Esophagus (tissue), 2 donors: ENCODE data around the gene MT4. TPM values are rescaled to one million over a fixed set of nuclear protein-coding genes. Genes with fewer than 3 reads are reported as not detected.

ENCODE experiments used
- H3K27ac ChIP-seq, 2 donors: one replicate each; pipeline ENCODE4 v1.5.1; 2013; ENCODE audit warnings: low read depth in 2 of 2, mild to moderate bottlenecking in 2 of 2, inconsistent platforms in 1 of 2, low read length in 1 of 2, moderate library complexity in 1 of 2
- H3K27me3 ChIP-seq, 2 donors: one replicate each; pipeline ENCODE4 v1.6.1; 2013; ENCODE audit warnings: low read length in 2 of 2, control low read depth in 1 of 2, mild to moderate bottlenecking in 1 of 2; ENCODE audit not compliant: insufficient read depth in 2 of 2, control insufficient read depth in 1 of 2
- H3K36me3 ChIP-seq, 2 donors: one replicate each; pipeline ENCODE4 v1.6.1; 2013; ENCODE audit warnings: low read length in 1 of 2; ENCODE audit not compliant: control insufficient read depth in 2 of 2, insufficient read depth in 2 of 2
- H3K4me1 ChIP-seq, 2 donors: one replicate each; pipeline ENCODE4 v1.6.1; 2013; ENCODE audit warnings: low read length in 1 of 2; ENCODE audit not compliant: control insufficient read depth in 2 of 2, insufficient read depth in 2 of 2
- H3K4me3 ChIP-seq, 2 donors: one replicate each; pipeline ENCODE4 v1.5.1; 2013; ENCODE audit warnings: low read length in 2 of 2, mild to moderate bottlenecking in 2 of 2, low read depth in 1 of 2, moderate library complexity in 1 of 2
- H3K9me3 ChIP-seq, 2 donors: one replicate each; pipeline ENCODE4 v1.6.1; 2013; ENCODE audit warnings: mild to moderate bottlenecking in 2 of 2, low read depth in 1 of 2, low read length in 1 of 2, moderate library complexity in 1 of 2; ENCODE audit not compliant: control insufficient read depth in 2 of 2, insufficient read depth in 1 of 2
- WGBS, 2 donors: extraction: QIAGEN DNeasy Blood & Tissue Kit; methylation state at CpG; one replicate each; pipeline ENCODE4 v1.1.7; 2013; 5-methylcytosine and 5-hydroxymethylcytosine counted together
- polyA plus RNA-seq, 2 donors: library from polyadenylated mRNA; stranded (reverse); fragments of 200-250 nt; gene quantifications; one replicate each; pipeline ENCODE4 v1.2.3, GENCODE V29; 2013
- donor health status: healthy with polysubstance abuse.
- donor health status: Bipolar disorder and iron deficiency.

Gene MT4
- polyA plus RNA-seq, 2 donors = 1.3 to 7.4 TPM

DNA sequence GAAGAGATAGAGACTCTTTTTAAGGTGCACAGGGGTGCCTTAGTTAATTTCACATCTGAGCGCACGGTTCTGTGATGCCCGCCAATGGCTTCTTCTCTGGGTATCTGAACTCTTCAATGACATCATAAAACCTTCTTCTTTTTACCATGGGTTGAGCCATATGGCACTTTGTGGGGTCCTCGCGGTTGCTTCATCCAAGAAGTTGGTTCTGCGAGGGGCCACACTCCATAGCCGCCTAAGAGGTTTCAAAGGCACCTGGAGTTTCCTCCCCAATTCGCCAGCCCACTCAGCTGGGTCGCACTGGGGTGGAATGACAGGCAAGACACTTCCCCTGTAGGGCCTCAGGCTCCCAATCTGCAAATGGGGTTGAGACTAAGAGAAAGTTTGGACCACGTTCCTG is 10.4 kb upstream of the MT4 start:
- 91 to 93% methylated on average over 10 of the region's 10 CpGs for WGBS, 2 donors
- no peak overlapping the region for H3K4me3 ChIP-seq
- H3K9me3 ChIP-seq = no peaks in the 10 kb centered on the region
- H3K27me3 ChIP-seq = no peaks in the 10 kb centered on the region
- no peaks in the 10 kb centered on the region for H3K36me3 ChIP-seq
- peaks cover 0 to 4% of the 10 kb centered on the region in 2 donors for H3K4me1 ChIP-seq
- H3K27ac ChIP-seq = no peak overlapping the region

DNA sequence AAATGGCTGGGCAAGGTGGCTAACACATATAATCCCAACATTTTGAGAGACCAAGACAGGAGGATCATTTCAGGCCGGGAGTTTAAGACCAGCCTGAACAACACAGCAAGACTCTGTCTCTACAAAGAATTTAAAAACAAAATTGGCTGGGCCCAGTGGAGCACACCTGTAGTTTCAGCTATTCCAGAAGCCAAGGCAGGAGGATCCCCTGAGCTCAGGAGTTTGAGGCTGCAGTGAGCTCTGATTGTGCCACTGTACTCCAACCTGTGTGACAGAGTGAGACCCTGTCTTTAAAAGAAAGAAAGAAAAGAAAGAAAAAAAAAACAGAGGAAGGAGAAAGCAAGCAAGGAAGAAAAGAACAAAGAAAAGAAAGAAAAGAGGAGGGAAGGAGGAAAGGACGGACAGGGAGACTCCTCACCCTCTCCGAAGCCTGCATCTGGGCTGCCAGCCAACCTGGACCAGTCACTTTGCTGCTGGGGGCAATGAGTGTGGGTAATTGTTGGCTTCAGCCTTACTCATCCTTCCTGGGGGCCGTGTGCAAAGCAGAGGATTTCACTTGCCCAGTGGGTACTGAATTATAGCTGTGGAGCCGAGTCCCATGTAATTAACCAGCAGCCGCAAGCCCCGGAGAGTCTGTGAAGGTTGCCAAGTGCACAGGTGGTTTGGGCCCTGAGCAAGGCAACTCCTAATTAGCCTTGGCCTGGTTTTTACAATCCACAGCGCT is 6.7 kb upstream of the MT4 start:
- Histone ChIP-seq H3K36me3 (no peaks in the 10 kb centered on the region), H3K9me3 (no peaks in the 10 kb centered on the region), H3K4me1 (no peaks in the 10 kb centered on the region), H3K27ac (no peak overlapping the region), H3K4me3 (no peak overlapping the region), H3K27me3 (no peaks in the 10 kb centered on the region)
- 51% methylated on average over 8 of the region's 8 CpGs for WGBS, 2 donors

DNA sequence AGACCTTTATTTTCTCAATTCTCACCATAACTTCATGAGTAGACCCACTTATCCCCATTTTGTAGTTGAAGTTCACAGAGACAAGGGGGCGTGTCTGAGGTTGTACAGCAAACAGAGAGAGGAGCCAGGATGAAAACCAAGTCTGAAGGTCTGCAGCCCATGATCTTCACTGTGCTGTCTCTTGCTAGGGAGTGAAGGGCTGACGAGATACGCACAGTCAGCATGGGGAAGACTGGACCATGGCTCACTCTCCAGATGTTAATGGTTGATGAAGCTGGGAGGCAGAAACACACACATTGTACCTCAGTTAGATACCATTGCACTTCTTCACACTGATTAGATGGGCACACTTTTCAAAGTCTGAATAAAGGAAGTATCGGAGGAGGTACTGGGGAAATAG is 5.8 kb upstream of the MT4 start:
- H3K27me3 ChIP-seq = no peaks in the 10 kb centered on the region
- no peak overlapping the region for H3K27ac ChIP-seq
- H3K36me3 ChIP-seq = no peaks in the 10 kb centered on the region
- no peaks in the 10 kb centered on the region for H3K4me1 ChIP-seq
- no peak overlapping the region for H3K4me3 ChIP-seq
- 81 to 93% methylated on average over 4 of the region's 4 CpGs for WGBS, 2 donors
- no peaks in the 10 kb centered on the region for H3K9me3 ChIP-seq

DNA sequence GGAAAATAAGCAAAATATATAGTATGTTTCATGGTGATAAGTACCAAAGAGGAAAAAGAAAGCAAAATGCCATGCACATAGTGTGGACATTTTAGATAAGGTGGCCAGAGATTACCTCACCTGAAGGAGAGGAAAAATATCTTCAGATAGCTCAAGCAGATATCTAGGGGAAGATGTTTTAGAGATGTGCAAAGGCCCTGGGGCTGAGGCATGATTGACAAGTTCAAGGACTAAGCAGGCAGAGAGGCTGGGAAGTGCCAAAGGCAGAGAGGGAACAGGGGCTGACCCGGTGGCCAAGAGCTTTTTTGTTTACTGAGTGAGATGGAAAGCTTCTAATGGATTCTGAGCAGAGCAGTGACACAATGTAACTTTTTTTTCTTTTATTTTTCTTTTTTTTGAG is 4.4 kb upstream of the MT4 start:
- Histone ChIP-seq H3K27ac (no peak overlapping the region), H3K27me3 (no peaks in the 10 kb centered on the region), H3K9me3 (no peaks in the 10 kb centered on the region), H3K36me3 (no peaks in the 10 kb centered on the region), H3K4me3 (no peak overlapping the region), H3K4me1 (no peaks in the 10 kb centered on the region)
- 28 to 50% methylated on average over 1 of the region's 1 CpG for WGBS, 2 donors

DNA sequence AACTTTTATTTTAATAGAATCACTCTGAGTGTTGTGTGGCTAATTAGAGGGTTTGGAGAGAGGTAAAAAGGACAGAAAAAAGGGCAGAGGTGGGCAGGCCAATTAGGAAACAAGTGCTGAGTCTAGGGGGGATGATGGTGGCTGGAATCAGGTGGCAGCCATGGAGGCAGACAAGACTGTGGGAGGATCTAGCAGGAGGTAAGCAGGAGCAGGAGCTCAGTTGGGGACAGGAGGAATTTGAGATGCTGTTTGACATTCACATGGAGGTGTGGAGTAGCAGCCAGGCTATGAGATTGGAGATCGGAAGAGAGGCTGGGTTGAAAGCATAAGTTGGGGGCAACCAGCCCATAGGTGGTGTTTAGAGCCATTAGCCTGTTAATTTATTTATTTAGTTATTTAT is 3.7 kb upstream of the MT4 start:
- Histone ChIP-seq H3K4me3 (no peak overlapping the region), H3K27ac (no peak overlapping the region), H3K9me3 (no peaks in the 10 kb centered on the region), H3K4me1 (no peaks in the 10 kb centered on the region), H3K36me3 (no peaks in the 10 kb centered on the region), H3K27me3 (no peaks in the 10 kb centered on the region)
- 79 to 80% methylated on average over 1 of the region's 1 CpG for WGBS, 2 donors

DNA sequence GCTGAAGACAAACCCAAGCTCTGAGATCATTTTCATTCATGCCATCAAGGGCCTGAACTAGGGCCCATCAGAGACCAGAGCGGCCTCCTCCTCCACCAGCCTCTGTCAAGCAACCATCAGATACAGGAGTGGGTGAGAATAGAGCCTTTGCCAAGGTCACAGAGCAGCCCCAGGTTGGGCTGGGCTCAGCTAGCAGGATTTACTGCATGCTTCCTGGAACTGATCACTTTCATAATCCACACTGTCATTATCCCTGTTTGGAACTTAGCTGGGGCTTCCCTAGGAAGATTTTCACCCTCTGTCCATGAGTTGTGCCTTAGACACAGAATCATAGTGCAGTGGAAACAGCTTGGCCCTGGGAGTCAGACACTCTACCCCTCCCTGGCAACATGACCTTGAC is 5.1 kb downstream of the MT4 start:
- H3K27me3 ChIP-seq = no peaks in the 10 kb centered on the region
- H3K27ac ChIP-seq = no peak overlapping the region
- no peaks in the 10 kb centered on the region for H3K4me1 ChIP-seq
- WGBS, 2 donors = 90 to 100% methylated on average over 1 of the region's 1 CpG
- no peaks in the 10 kb centered on the region for H3K36me3 ChIP-seq
- H3K4me3 ChIP-seq = no peak overlapping the region
- no peaks in the 10 kb centered on the region for H3K9me3 ChIP-seq

DNA sequence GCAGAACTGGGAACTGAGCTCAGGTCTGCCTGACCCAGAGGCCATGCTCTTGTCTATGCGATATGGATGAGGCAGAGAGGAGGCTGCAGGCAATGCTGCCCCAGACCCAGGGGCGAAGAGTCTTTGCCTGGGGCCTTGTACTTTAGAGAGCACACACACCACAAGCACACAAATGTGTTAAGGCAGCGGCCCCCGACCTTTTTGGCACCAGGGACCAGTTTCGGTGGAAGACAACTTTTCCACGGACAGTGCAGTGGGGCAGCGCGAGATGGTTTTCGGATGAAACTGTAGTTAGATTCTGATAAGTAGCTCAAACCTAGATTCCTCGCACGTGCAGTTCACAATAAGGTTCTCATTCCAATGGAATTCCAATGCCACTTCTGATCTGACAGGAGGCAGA is 6.7 kb downstream of the MT4 start:
- H3K4me1 ChIP-seq = no peaks in the 10 kb centered on the region
- H3K36me3 ChIP-seq = no peaks in the 10 kb centered on the region
- no peaks in the 10 kb centered on the region for H3K27me3 ChIP-seq
- H3K27ac ChIP-seq = no peak overlapping the region
- H3K9me3 ChIP-seq = no peaks in the 10 kb centered on the region
- 86 to 91% methylated on average over 11 of the region's 11 CpGs for WGBS, 2 donors
- H3K4me3 ChIP-seq = no peak overlapping the region

DNA sequence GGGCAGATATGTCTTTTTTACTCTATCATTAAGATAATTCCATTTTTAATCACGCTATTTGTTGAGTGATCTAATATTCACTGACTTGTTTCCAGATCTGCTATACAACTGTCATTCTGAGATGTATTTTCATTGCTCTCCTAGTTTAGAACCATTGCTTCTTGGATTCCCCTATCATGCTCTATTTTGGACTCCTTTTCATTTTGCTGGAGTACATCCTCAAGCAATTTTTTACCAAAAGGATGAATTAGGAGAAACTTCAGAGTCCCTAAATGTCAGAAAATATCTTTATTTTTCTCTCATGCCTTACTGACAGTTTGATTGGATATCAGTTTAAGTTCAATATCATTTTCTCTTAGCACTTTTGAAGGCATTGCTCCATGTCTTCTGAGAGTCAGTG is 9.8 kb downstream of the MT4 start:
- Histone ChIP-seq H3K27me3 (no peaks in the 10 kb centered on the region), H3K9me3 (no peaks in the 10 kb centered on the region), H3K36me3 (no peaks in the 10 kb centered on the region), H3K4me1 (peaks cover 0 to 4% of the 10 kb centered on the region in 2 donors), H3K4me3 (no peak overlapping the region), H3K27ac (no peak overlapping the region)
- WGBS, 2 donors = 69 to 78% methylated on average over 1 of the region's 1 CpG

DNA sequence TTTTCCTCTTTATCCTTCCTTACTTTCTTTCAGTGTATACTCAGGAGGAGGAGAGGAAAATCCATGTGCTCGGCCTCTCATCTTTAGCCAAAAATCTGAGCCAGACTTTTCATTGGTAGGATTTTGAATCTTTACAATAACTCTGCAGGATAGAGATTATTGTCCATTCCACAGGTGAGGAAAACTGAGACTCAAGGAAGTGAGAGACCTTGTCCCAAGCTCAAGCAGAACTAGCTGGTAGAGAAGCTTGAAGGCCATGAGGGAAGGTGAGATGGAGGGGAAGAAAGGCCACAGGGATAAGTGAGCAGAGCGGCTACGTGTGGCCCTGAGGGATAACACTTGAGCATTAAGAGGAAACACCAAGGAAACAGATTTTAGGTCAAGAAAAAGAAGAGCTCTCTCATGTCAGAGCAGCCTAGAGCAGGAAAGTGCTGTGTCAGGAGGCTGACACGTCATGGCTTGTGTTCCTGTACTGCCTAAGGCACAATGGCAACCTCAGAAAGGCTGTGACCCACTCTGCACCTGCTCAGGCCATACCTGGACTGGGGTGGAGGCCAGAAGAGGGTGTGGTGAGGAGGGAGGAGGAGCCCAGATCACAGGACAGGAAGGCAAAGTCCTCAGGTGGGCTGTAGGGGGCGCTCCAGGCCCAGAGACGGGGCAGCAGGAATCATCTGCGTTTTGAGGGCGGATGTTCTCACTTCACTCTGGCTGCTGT is 11.9 kb downstream of the MT4 start:
- H3K4me3 ChIP-seq = no peak overlapping the region
- WGBS, 2 donors = 22 to 25% methylated on average over 8 of the region's 8 CpGs
- no peaks in the 10 kb centered on the region for H3K9me3 ChIP-seq
- H3K36me3 ChIP-seq = no peaks in the 10 kb centered on the region
- H3K27ac ChIP-seq = peak overlapping the region; percentile 32 to 76
- peaks cover 0 to 4% of the 10 kb centered on the region in 2 donors for H3K4me1 ChIP-seq
- no peaks in the 10 kb centered on the region for H3K27me3 ChIP-seq

DNA sequence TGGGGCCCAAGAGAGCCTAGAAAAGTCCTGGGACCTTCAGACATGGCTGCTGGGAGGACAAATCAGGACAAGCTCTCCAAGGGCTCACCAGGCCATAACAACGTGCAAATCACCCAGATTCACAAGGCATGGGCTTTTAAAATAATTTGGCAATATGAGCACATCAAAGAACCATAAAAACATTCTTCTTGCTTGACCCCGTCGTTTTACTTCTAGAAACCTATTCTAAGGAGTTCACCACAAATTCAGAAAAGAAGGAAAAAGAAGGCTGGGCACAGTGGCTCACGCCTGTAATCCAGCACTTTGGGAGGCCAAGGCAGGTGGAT is 12.4 kb downstream of the MT4 start:
- 61 to 74% methylated on average over 4 of the region's 4 CpGs for whole genome bisulfite sequencing, 2 donors
- Histone ChIP-seq H3K27ac (no peak overlapping the region), H3K27me3 (no peaks in the 10 kb centered on the region), H3K9me3 (no peaks in the 10 kb centered on the region), H3K4me3 (no peak overlapping the region), H3K36me3 (no peaks in the 10 kb centered on the region), H3K4me1 (peaks cover 0 to 4% of the 10 kb centered on the region in 2 donors)
